Motor neuron (in vitro differentiated cells): ENCODE measurements around the gene CHD5. TPM values are rescaled to one million over a fixed set of nuclear protein-coding genes. Genes with fewer than 3 reads are reported as not detected.

Source experiments
- ATAC-seq, 8 experiments: fragments of 200-7000 bp; cut with Tn5 transposase; replicated peaks in 6 of 8; 2 replicates each; pipeline ENCODE4 v1.8.0; 2021; ENCODE audit warnings: mild to moderate bottlenecking in 8 of 8, moderate library complexity in 8 of 8
- H3K27ac ChIP-seq, 2 donors: fragments of 250-450 bp; sonication (Bioruptor Pico); 2 replicates each; pipeline ENCODE4 v1.9.0; 2021; ENCODE audit warnings: antibody characterized with exemption in 2 of 2, mild to moderate bottlenecking in 2 of 2, moderate library complexity in 1 of 2
- H3K4me1 ChIP-seq, 2 donors: fragments of 250-450 bp; sonication (Bioruptor Pico); replicated peaks in 1 of 2; 2 replicates each; pipeline ENCODE4 v1.6.1; 2021; ENCODE audit warnings: antibody characterized with exemption in 2 of 2, mild to moderate bottlenecking in 2 of 2, moderate library complexity in 1 of 2
- H3K4me3 ChIP-seq, 5 donors: fragments of 250-450 bp; sonication (Bioruptor Pico); 2 replicates each; pipeline ENCODE4 v1.9.0; 2021; ENCODE audit warnings: antibody characterized with exemption in 5 of 5, mild to moderate bottlenecking in 5 of 5, moderate library complexity in 4 of 5
- WGBS, 10 experiments: fragments of 450-650 bp; shearing (Covaris generic); methylation state at CpG; one replicate each; pipeline ENCODE4 v1.0.0; 2022; 5-methylcytosine and 5-hydroxymethylcytosine counted together
- in situ Hi-C, 9 experiments: fragments of 400-800 bp; cut with MboI; loops; one replicate each; pipeline ENCODE4 v1.15.0; 2021; ENCODE audit warnings: low sequenced_read_pairs in 9 of 9, low pct_unique_long_range_greater_than_20kb in 2 of 9; ENCODE audit not compliant: unreplicated experiment in 9 of 9
- total RNA-seq, 8 experiments: library from RNA; unstranded; fragments of 300-600 nt; gene quantifications; 2 replicates each; pipeline versions ENCODE4 v1.2.3 to v1.2.4, GENCODE V29; 2022

Gene CHD5
- total RNA-seq, 8 experiments from 2014 or later, result 0.15 to 18.4 (median 0.63) TPM

GRCh38 chr1:6056572-6056948 is 123.6 kb downstream of the CHD5 start:
- WGBS, 10 experiments, result 17 to 100% (median 88%) methylated on average over 1 to 8 of the region's 8 CpGs; no CpG with 5 or more reads in 3 of the 10 experiments
- ATAC-seq, result no peak
- Histone ChIP-seq H3K4me3 (no peak overlapping the region), H3K27ac (no peak overlapping the region), H3K4me1 (peaks cover 14 to 16% of the 10 kb centered on the region in 2 donors)
- in situ Hi-C loops, result loop anchor here in 4 of 9 experiments (25.0 kb wide), 3 partner anchors 131 to 281 kb away; partner anchors contain the start of genes CHD5 (in 3 of the 4), RPL22 (in 3 of the 4), HES3 (in 1 of the 4) and ICMT (in 1 of the 4)

- Histone ChIP-seq H3K4me1 (peaks cover 10% of the 10 kb centered on the region in 2 donors), H3K4me3 (no peak overlapping the region), H3K27ac (no peak overlapping the region)
- WGBS, 10 experiments, result 72 to 93% (median 85%) methylated on average over 1 to 6 of the region's 6 CpGs
- no peak for ATAC-seq
- in situ Hi-C loops, result loop anchor here in 4 of 9 experiments (25.0 kb wide), 3 partner anchors 133 to 283 kb away; partner anchors contain the start of genes CHD5 (in 3 of the 4), RPL22 (in 3 of the 4), HES3 (in 1 of the 4) and ICMT (in 1 of the 4)
Measured at GRCh38 chr1:6054596-6054995, 125.5 kb downstream of the CHD5 start.

- 0 to 60% (median 21%) methylated on average over 1 to 8 of the region's 8 CpGs; no CpG with 5 or more reads in 1 of the 10 experiments for WGBS, 10 experiments
- in situ Hi-C loops, result loop anchor here in 4 of 9 experiments (25.0 kb wide), 3 partner anchors 134 to 284 kb away; partner anchors contain the start of genes CHD5 (in 3 of the 4), RPL22 (in 3 of the 4), HES3 (in 1 of the 4) and ICMT (in 1 of the 4)
- Histone ChIP-seq H3K27ac (no peak overlapping the region), H3K4me3 (no peak overlapping the region), H3K4me1 (peaks cover 17% of the 10 kb centered on the region in 2 donors)
- ATAC-seq, result peak in 4 of 8 experiments; percentile 18 to 24 (median 20)
Measured at GRCh38 chr1:6053206-6053546, 126.9 kb downstream of the CHD5 start.

- no peak overlapping the region for H3K4me3 ChIP-seq
- peak; percentile 72 to 89 (median 80) for ATAC-seq
- WGBS, 10 experiments, result 0 to 10% (median 4%) methylated on average over 4 to 16 of the region's 16 CpGs
- no peak overlapping the region for H3K27ac ChIP-seq
- peaks cover 22% of the 10 kb centered on the region in 2 donors for H3K4me1 ChIP-seq
- in situ Hi-C loops, result loop anchor here in 4 of 9 experiments (25.0 kb wide), 3 partner anchors 135 to 285 kb away; partner anchors contain the start of genes CHD5 (in 3 of the 4), RPL22 (in 3 of the 4), HES3 (in 1 of the 4) and ICMT (in 1 of the 4)
Measured at GRCh38 chr1:6052543-6053205, 127.4 kb downstream of the CHD5 start.

Other genes starting within 250 kb of the CHD5 start
- 10 to 100 TPM in 4 of 8 experiments, 1 to 10 TPM in 4; 4.5 to 20.2 (median 11.0) TPM for gene NPHP4, start 187.9 kb downstream of the CHD5 start, total RNA-seq
- 10 to 100 TPM in 5 of 8 experiments, 1 to 10 TPM in 3; 6.3 to 21.9 (median 11.5) TPM for gene KCNAB2, start 134.4 kb downstream of the CHD5 start, total RNA-seq
- 100 to 1,000 TPM; 340 to 786 (median 466) TPM for gene RPL22, start 19.3 kb upstream of the CHD5 start, total RNA-seq
- 100 to 1,000 TPM in 1 of 8 experiments, 10 to 100 TPM in 2, 1 to 10 TPM in 5; 1.8 to 149 (median 7.3) TPM for gene RNF207, start 25.8 kb upstream of the CHD5 start, total RNA-seq
- 10 to 100 TPM; 26.5 to 62.1 (median 36.1) TPM for gene ICMT, start 55.6 kb upstream of the CHD5 start, total RNA-seq
- gene HES3, start 63.9 kb upstream of the CHD5 start, total RNA-seq, result under 1 TPM in 3 of 8 experiments, not detected in 5; 0.37 to 0.66 (median 0.42) TPM
- gene GPR153, start 80.8 kb upstream of the CHD5 start, total RNA-seq, result 10 to 100 TPM; 13.0 to 44.0 (median 15.3) TPM
- 100 to 1,000 TPM in 2 of 8 experiments, 10 to 100 TPM in 5, 1 to 10 TPM in 1; 6.9 to 127 (median 80.5) TPM for gene ACOT7, start 213.4 kb upstream of the CHD5 start, total RNA-seq
- 1 to 10 TPM in 4 of 8 experiments, under 1 TPM in 4; 0.14 to 7.8 (median 0.98) TPM for gene HES2, start 239.6 kb upstream of the CHD5 start, total RNA-seq
- gene ESPN, start 244.5 kb upstream of the CHD5 start, total RNA-seq, result 1 to 10 TPM in 5 of 8 experiments, under 1 TPM in 2, not detected in 1; 0.87 to 3.4 (median 1.4) TPM